Vagina (tissue), 2 donors: Measurements from ENCODE around the gene RANBP17.
"Not testable (repeated sequence)": the region's sequence is repeated elsewhere in the genome, so short reads cannot be mapped to it uniquely, and the experiment has no call there.

Experiments
- POLR2AphosphoS5 ChIP-seq, 2 donors: sonication (generic); formaldehyde crosslinking; IDR thresholded peaks; one replicate each; pipeline ENCODE4 v1.9.0; 2017; ENCODE audit warnings: antibody characterized with exemption in 2 of 2, mild to moderate bottlenecking in 2 of 2, low read depth in 1 of 2; ENCODE audit not compliant: insufficient read depth in 1 of 2
- TF ChIP-seq, protein P1 (sequence below), 3 experiments: fragments of 450-650 bp in 2 of 3; fragments of 200-600 bp in 1 of 3; sonication (generic) in 1 of 3; IDR thresholded peaks; one replicate each; pipeline ENCODE4 v1.5.1; 2017 to 2019; ENCODE audit warnings: antibody characterized with exemption in 3 of 3, mild to moderate bottlenecking in 2 of 3, moderate library complexity in 2 of 3

DNA sequence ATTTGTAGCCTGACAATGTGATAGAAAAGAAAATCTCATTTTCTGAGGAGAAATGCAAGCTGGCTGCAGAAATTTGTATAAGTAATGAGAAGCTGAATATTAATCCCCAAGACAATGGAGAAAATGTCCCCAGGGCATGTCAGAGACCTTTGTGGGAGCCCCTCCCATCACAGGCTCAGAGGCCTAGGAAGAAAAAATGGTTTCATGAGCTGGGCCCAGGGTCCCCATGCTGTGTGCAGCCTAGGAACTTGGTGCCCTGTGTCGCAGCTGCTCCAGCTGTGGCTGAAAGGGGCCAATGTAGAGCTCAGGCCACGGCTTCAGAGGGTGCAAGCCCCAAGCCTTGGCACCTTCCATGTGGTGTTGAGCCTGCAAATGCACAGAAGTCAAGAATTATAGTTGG is 118.4 kb downstream of the RANBP17 start:
- TF ChIP-seq, protein P1, sequence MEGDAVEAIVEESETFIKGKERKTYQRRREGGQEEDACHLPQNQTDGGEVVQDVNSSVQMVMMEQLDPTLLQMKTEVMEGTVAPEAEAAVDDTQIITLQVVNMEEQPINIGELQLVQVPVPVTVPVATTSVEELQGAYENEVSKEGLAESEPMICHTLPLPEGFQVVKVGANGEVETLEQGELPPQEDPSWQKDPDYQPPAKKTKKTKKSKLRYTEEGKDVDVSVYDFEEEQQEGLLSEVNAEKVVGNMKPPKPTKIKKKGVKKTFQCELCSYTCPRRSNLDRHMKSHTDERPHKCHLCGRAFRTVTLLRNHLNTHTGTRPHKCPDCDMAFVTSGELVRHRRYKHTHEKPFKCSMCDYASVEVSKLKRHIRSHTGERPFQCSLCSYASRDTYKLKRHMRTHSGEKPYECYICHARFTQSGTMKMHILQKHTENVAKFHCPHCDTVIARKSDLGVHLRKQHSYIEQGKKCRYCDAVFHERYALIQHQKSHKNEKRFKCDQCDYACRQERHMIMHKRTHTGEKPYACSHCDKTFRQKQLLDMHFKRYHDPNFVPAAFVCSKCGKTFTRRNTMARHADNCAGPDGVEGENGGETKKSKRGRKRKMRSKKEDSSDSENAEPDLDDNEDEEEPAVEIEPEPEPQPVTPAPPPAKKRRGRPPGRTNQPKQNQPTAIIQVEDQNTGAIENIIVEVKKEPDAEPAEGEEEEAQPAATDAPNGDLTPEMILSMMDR (IDR thresholded peaks at IDR 0.05): not testable (repeated sequence)
- TF ChIP-seq POLR2AphosphoS5 (IDR thresholded peaks at IDR 0.05; ENCODE audit: insufficient read depth in 1 of 2, low read depth in 1 of 2): not testable (repeated sequence)
